GM12801 (cell line): ENCODE results near the gene FAM131C.

Experiments
- TF ChIP-seq, protein P1 (sequence below): IDR thresholded peaks from one replicate; pipeline ENCODE4 v1.5.1; 2011; ENCODE audit warnings: control low read depth; ENCODE audit not compliant: insufficient read length; ENCODE audit errors: extremely low read depth

The FAM131C gene

DNA sequence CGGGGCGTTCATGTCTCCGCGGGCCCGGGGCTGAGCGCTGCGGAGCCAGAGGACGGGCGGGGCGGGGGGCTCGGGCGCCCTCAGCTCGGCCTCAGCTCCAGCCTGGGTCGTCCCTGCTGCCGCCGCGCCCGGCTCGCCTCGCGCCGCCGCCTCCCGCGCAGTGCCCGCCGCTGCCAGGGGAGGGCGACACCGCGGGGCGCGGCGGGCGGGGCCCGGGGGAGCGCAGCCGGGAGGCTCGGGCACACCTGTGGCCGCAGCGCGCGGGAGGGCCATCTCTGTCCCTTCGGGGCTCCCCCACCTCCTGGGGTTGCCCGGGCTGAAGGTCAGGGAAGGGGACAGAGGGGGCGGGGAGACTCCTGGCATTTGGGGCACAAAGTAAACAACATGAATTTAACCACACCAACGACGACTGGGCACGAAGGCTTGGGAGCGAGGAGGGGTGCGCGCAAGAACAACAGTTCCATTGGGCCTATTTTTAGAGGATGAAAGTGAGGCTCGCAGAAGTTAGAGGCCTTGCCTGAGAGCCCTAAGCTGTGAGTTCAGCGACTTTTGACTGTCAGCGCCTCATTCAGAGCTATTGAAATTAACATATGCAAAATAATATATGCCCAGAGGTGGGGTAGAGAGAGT, at the start of gene FAM131C:
Gene FAM131C, minus strand, starts transcription at position 162 of the 630 bp plus-strand sequence. CDS start 209 bp downstream, outside the sequence.
- TF ChIP-seq, protein P1, sequence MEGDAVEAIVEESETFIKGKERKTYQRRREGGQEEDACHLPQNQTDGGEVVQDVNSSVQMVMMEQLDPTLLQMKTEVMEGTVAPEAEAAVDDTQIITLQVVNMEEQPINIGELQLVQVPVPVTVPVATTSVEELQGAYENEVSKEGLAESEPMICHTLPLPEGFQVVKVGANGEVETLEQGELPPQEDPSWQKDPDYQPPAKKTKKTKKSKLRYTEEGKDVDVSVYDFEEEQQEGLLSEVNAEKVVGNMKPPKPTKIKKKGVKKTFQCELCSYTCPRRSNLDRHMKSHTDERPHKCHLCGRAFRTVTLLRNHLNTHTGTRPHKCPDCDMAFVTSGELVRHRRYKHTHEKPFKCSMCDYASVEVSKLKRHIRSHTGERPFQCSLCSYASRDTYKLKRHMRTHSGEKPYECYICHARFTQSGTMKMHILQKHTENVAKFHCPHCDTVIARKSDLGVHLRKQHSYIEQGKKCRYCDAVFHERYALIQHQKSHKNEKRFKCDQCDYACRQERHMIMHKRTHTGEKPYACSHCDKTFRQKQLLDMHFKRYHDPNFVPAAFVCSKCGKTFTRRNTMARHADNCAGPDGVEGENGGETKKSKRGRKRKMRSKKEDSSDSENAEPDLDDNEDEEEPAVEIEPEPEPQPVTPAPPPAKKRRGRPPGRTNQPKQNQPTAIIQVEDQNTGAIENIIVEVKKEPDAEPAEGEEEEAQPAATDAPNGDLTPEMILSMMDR: no peak

GRCh38 chr1:16122916-16123315, 49.5 kb upstream of the FAM131C start:
- TF ChIP-seq, protein P1: no peak

DNA sequence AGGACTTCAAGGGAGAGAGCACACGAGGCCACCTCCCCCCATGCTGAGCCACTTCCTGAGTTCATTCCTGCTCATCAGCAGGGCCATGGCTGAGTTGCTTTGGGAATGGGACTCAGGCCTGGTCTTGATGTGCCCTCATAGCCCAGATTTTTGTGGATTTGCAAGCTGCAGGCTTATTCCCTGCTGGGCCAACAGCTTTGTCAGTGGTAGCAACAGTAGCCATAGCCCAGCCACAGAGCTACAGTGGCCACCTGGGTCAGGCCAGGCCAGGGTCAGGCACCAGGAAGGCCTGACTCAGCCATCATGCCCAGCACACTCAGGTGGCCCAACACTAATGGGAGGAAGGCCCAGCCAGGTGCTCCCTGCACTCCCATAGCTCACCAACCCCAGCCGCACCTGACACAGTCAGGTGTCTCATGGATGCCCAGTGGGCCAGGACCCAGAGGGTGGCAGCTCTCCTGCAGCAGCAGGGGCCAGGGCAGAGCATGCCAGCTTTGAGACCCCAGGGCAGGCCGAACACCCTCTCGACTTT, 49.0 kb upstream of the FAM131C start:
- TF ChIP-seq, protein P1: no peak

- TF ChIP-seq, protein P1: no peak
Observed at GRCh38 chr1:16120940-16121410, 47.5 kb upstream of the FAM131C start.

DNA sequence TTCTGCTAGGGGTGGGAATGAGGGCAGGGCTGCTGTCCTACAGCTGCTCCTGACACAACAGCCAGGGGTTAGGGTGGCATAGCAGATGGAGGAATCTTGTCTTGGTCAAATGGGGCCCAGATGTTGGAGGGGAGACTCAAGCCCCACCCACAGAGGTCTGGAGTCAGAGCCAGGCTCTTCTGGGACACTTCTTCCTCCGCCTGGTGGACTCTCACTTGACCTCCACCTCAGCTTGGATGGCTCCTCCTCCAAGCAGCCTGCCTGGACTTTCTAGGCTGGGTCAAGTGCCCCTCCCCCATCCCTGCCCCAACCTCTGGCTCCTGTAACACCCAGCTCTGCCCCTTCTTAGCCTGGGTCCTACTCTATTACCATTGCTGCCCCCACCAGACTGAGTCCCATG, 47.0 kb upstream of the FAM131C start:
- TF ChIP-seq, protein P1: no peak

- TF ChIP-seq, protein P1: no peak
Observed at GRCh38 chr1:16119926-16120325, 46.5 kb upstream of the FAM131C start.

DNA sequence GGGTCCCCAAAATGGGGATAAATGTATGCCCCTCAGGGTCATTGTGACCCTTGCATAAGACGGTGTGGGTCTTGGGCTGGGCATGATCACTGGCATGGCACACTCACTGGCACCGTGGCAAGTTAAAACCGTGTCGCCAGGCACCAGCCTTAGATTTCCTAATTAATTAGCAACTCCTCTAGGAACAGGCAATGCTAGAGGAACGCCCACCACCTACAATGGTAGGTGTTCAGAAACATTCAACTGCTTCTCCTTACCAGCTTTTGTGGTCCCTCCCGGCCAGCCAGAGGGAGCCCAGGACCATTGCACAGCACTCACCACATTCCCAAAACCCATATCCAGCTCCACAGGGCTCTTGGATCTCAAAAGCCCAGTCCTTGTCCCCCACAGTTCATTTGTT, 46.1 kb upstream of the FAM131C start:
- TF ChIP-seq, protein P1: no peak
